GM23248 (cell line): Measurements from ENCODE around the gene DPYD.

Experiments used
- EZH2 ChIP-seq: fragments of 200-600 bp; sonication (generic); IDR thresholded peaks from 2 replicates; pipeline ENCODE4 v1.6.1; 2018; ENCODE audit warnings: antibody characterized with exemption, mild to moderate bottlenecking; ENCODE audit not compliant: insufficient read depth, poor library complexity, severe bottlenecking
- EZH2phosphoT487 ChIP-seq: fragments of 200-600 bp; sonication (generic); IDR thresholded peaks from 2 replicates; pipeline ENCODE4 v1.6.1; 2018; ENCODE audit warnings: antibody characterized with exemption, moderate library complexity, mild to moderate bottlenecking, low read depth; ENCODE audit not compliant: insufficient read depth

DNA sequence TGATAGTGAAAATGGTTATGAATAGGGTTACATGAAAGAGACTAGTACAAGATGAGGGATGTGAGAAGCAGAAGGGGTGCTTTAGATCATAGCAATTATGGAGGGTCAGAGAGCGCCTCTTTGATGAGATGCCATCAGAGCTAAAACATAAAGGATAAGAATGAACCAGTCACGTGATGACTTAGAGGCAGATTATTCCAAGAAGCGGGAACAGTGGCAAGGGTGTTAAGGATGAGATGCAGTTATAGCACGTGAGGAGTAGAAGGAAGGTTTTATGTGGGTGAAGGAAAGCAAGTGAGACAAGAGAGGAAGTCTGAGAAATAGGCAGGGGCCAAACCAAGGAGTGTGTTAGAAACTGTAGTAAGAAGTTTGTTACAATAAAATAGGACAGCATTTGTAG lies 360.1 kb downstream of the DPYD start:
- no peak for TF ChIP-seq EZH2
- TF ChIP-seq EZH2phosphoT487: no peak
